Adipocyte (in vitro differentiated cells): Measurements from ENCODE around the gene C16orf89.
A peak's percentile ranks its signal among the peaks of the same experiment; 100 is the strongest.

ENCODE experiments used
- DNase-seq: peaks from one replicate; pipeline ENCODE4 v3.0.0-alpha.2; 2015; ENCODE audit warnings: low read depth
- H3K27me3 ChIP-seq: replicated peaks from 2 replicates; pipeline ENCODE4 v1.7.0; 2013; ENCODE audit warnings: mild to moderate bottlenecking, low read length, moderate library complexity; ENCODE audit not compliant: control insufficient read depth, insufficient read depth
- H3K36me3 ChIP-seq: 2 replicates; pipeline ENCODE4 v1.7.0; 2013; ENCODE audit warnings: low read length, mild to moderate bottlenecking, moderate library complexity; ENCODE audit not compliant: control insufficient read depth, insufficient read depth, severe bottlenecking
- H3K4me1 ChIP-seq: 2 replicates; pipeline ENCODE4 v1.7.0; 2013; ENCODE audit warnings: mild to moderate bottlenecking, low read length, moderate library complexity; ENCODE audit not compliant: control insufficient read depth, insufficient read depth
- H3K4me3 ChIP-seq: 2 replicates; pipeline ENCODE4 v1.7.0; 2013; ENCODE audit warnings: mild to moderate bottlenecking, low read length, moderate library complexity
- H3K9ac ChIP-seq: 2 replicates; pipeline ENCODE4 v1.7.0; 2013; ENCODE audit warnings: mild to moderate bottlenecking, low read length, moderate library complexity
- H3K9me3 ChIP-seq: 2 replicates; pipeline ENCODE4 v1.7.0; 2013; ENCODE audit warnings: mild to moderate bottlenecking, low read length, moderate library complexity; ENCODE audit not compliant: control insufficient read depth

The C16orf89 gene

GRCh38 chr16:4994719-4995434, 70.9 kb downstream of the C16orf89 start:
- DNase-seq, result peak; percentile 34
- Histone ChIP-seq H3K4me3 (no peak overlapping the region), H3K4me1 (no peaks in the 10 kb centered on the region)

More at GRCh38 chr16:4994719-4995434, 70.9 kb downstream of the C16orf89 start:
- Histone ChIP-seq H3K9me3 (no peaks in the 10 kb centered on the region), H3K27me3 (no peaks in the 10 kb centered on the region), H3K9ac (no peak overlapping the region), H3K36me3 (no peaks in the 10 kb centered on the region)
